Fibroblast of lung (primary cell): ENCODE data around the gene POU2F1.

Experiments used
- EZH2 ChIP-seq: IDR thresholded peaks from 2 replicates; pipeline ENCODE4 v1.5.1; 2012; ENCODE audit warnings: low read length, control low read depth, mild to moderate bottlenecking; ENCODE audit errors: missing control alignments
- TF ChIP-seq, protein P1 (sequence below), 2 donors: IDR thresholded peaks in 1 of 2; conservative IDR thresholded peaks in 1 of 2; 1 replicate in 1 of 2; 2 replicates in 1 of 2; pipeline ENCODE4 v1.5.1; 2011 to 2012; ENCODE audit warnings: low read length in 2 of 2, control low read depth in 1 of 2, inconsistent platforms in 1 of 2, low read depth in 1 of 2, mild to moderate bottlenecking in 1 of 2

DNA sequence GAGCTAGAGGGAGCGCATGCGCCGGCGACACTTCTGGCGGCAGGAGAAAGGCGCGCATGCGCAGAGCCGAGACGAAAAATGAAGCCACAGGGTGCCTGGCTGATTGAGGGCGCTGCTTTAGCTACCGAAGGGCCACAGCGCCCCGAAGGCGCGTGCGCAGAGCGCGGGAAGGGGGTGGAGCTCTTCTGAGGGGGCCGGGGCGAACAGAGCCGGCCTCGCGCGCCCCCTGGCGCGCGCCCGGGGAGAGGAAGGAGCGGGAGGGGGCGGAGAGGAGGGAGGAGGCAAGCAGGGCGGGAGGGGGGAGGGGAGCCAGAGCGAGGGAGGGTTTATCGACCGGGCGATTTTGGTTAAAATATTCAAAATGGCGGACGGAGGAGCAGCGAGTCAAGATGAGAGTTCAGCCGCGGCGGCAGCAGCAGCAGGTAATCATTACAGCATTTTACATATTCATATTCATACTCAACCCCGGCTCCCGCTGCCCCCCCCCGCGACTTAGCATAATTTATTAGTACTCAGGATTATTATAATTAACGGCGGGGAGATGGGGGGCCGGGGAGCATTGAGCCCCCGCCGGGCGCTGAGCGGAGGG, at the start of gene POU2F1:
- TF ChIP-seq, protein P1, sequence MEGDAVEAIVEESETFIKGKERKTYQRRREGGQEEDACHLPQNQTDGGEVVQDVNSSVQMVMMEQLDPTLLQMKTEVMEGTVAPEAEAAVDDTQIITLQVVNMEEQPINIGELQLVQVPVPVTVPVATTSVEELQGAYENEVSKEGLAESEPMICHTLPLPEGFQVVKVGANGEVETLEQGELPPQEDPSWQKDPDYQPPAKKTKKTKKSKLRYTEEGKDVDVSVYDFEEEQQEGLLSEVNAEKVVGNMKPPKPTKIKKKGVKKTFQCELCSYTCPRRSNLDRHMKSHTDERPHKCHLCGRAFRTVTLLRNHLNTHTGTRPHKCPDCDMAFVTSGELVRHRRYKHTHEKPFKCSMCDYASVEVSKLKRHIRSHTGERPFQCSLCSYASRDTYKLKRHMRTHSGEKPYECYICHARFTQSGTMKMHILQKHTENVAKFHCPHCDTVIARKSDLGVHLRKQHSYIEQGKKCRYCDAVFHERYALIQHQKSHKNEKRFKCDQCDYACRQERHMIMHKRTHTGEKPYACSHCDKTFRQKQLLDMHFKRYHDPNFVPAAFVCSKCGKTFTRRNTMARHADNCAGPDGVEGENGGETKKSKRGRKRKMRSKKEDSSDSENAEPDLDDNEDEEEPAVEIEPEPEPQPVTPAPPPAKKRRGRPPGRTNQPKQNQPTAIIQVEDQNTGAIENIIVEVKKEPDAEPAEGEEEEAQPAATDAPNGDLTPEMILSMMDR (conservative IDR thresholded peaks at IDR 0.05 in 1 of 2, IDR thresholded peaks at IDR 0.05 in 1 of 2; ENCODE audit: low read depth in 1 of 2, low read length in 2 of 2) = peak; percentile 48 to 58
- no peak for TF ChIP-seq EZH2
